Measurements from ENCODE around the gene ALDH1A1.

ALDH1A1 gene

GRCh38 chr9:72952914-72953313 lies at the start of gene ALDH1A1:
ALDH1A1 (minus strand) TSS chr9:72953053; CDS start chr9:72953000, 53 bp downstream.
- DNase-seq, result no peak

DNA sequence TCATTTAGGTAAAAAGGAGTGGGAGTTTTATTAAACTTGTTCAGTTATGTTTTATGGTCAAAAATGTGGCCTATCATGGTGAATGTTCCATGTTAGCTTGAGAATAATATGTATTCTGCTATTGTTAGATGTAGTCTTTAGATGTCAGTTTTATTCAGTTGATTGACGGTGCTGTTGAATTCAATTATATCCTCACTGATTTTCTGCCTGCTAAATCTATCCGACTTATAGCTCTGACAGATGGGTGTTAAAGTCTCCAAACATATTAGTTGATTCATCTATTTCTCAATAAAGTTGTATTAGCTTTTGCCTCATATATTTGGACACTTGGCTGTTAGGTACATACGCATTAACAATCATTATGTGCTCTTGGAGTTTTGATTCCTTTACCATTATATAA lies 49.0 kb upstream of the ALDH1A1 start:
- DNase-seq, result no peak

DNA sequence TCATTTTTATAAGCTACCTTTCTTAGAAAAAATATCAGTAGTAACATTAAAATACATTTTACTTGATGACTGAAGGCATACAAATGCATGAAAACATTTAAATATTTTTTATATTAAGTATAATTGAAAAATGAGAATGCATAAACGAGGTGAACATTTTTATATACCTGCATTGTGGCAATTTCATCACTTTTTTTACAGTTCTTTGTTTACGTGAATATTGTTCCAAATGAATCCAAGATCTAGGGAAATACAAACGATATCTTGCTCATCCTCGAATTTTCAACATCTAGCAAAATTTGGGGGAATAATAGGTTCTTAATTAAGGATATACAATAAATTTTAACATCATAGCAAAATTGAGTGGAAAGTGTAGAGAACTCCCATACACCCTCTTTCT lies 45.5 kb upstream of the ALDH1A1 start:
- no peak for DNase-seq

- DNase-seq, result no peak
These were observed 44.6 kb upstream of the ALDH1A1 start for GRCh38 chr9:72997387-72997995.

DNA sequence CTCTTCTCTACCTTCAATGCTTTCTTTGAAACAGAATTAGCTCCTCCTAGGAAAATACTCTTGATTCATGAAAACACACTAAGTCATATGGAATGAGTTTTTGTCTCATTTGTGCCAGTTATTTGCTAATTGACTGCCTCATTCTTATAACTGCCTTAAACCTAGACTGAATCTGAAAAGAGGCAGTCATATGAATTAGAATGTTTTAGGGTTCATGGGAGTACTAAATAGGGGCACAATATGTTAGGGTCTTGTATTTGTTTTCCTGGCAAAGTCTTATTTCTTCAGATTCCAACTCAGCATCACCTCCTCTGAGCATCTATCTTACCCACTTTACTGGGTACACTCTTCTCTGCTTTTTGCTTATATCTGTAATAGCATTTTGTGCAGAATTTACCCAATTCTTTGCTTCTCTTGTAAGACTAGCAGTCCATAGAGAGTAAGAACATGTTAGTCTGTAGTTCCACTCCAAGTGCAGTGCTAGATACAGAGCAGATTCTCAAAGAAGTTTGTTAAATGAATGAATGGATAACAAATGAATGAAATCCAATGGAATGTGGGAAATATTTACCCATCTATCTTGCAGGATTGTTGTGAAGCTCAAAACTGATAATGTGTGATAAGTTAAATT lies 43.9 kb upstream of the ALDH1A1 start:
- no peak for DNase-seq

GRCh38 chr9:72996114-72996513 lies 43.3 kb upstream of the ALDH1A1 start:
- no peak for DNase-seq

- no peak for DNase-seq
These were observed 42.5 kb upstream of the ALDH1A1 start for GRCh38 chr9:72995131-72996024.

DNA sequence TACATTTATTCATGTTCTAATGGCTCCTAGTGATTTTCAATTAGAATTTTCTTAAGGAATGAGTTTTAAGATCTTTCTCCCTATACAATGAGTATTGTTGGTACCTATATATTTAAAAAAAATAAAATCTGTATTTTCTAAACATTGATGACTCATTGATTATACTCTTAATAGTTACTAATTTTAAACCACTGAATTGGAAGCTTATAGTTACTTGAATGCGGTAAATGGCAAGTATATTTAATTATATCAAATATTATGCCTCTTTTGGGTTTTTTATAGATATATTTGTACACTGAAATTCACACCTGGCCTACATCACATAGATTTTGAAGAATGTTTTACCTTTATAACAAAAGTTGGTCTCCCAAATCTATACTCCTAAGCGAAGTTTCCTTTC lies 38.9 kb upstream of the ALDH1A1 start:
- no peak for DNase-seq

GRCh38 chr9:72990397-72991182 lies 37.7 kb upstream of the ALDH1A1 start:
- DNase-seq, result no peak

DNA sequence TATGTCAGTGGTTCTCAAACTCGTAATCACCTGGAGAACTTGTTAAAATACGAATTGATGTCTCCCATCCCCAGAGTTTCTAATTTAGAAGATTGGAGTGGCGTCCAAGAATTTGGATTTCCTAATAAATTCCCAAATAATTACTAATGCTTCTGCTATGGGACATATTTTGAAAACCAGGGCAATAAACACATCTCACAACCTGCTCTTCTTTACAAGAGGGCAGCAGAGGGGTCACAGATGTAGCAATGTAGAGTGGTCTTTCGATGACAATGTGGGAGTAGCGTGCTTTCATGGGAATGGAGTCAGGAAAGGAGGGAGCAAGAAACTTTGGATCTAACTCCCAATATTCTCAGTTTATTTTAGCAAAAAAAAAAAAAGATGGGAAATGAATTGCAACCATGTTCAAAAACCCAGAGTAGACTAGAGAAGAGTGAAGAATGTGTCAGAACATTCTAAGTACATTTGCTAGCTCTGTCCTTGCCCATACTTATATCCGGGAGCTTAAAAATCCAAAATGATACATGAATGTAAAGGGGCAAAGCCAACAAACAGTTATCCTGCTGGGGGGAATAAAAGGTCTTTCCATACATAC lies 33.8 kb upstream of the ALDH1A1 start:
- DNase-seq, result no peak

- no peak for DNase-seq
These were observed 32.9 kb upstream of the ALDH1A1 start for GRCh38 chr9:72985746-72986145.

GRCh38 chr9:72984991-72985390 lies 32.1 kb upstream of the ALDH1A1 start:
- no peak for DNase-seq

DNA sequence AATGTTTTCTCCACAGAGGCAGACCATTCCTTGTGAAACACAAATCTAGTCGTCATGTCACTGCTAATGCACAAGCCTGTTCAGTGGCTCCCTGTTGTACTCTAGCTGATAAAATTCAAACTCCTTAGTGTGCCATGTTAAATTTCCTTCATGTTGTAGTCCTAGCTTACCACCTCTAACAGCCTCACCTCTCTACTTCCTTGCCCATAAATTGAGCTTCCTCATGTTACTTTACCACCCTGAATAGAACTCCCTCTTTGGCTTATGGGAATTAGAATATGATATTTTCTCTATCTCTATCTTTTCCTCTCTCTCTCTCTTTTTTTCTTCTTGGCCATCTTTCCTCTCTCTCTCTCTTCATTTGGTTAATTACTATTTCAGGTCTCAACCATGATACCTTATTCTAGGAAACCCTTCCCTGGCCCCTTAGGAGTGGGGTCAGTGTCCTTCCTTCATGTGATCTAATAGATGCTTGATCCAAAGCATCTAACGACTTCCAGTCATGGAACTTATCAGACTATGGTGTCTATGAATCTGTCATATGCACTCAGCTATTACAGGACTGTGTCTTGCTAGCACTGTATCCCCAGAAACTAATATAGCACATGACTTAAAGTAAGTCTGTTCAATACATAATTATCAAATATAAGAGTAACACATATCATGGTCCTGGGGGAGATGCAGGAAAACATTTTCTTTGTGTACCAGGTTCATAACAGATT lies 31.5 kb upstream of the ALDH1A1 start:
- DNase-seq, result no peak

DNA sequence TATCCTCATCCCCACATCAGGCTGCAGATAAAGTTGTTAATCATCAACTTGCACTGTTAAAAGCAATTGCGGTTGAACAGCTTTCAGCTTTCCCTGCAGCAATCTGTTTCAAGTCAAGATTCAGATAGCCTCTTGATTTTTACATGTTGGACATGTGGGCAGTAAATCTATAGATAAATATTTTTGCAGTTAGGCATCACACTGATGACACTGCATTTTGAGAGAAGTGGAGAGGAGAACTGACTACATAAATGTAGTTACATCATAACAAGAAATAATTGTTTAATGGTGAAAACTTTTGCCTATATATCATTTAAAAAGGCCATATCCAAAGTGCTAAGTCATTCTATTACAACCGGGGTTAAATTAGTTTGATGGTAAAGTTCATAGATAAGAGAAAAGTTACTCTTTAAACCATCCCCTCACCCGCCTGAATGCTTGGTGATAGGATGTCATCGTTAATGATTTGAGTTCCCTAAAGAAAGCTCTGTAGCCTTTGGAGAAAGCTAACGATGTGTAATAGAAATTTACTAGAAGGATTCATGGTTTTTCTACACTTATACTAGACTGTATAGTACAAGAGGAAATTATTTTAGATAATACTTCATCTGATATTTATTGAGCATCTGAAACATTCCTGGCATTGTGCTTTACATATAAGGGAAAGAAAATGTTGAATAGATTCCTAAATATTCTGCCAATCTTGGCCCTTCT lies 30.8 kb upstream of the ALDH1A1 start:
- no peak for DNase-seq

DNA sequence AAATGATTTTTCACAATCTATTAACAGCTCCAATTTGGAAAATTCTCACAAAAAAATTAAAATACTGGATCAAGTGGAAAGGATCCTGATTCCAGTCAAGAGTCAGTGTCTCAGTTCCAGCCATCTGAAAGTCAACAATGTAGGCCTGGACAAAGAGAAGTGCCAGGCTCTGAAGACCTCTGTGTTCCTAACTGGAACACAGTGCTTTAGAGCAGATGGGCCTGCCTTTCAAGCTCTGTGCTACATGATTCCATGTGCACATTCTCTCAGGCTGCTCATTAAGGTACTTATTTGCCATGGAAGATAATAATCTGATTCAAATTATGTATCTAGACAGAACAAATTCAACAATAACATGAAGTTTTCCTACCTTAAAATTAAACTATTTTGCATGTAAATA lies 30.2 kb upstream of the ALDH1A1 start:
- no peak for DNase-seq

GRCh38 chr9:72982146-72982799 lies 29.4 kb upstream of the ALDH1A1 start:
- no peak for DNase-seq

- DNase-seq, result no peak
These were observed 28.6 kb upstream of the ALDH1A1 start for GRCh38 chr9:72981433-72981832.

- no peak for DNase-seq
These were observed 27.9 kb upstream of the ALDH1A1 start for GRCh38 chr9:72980600-72981265.

DNA sequence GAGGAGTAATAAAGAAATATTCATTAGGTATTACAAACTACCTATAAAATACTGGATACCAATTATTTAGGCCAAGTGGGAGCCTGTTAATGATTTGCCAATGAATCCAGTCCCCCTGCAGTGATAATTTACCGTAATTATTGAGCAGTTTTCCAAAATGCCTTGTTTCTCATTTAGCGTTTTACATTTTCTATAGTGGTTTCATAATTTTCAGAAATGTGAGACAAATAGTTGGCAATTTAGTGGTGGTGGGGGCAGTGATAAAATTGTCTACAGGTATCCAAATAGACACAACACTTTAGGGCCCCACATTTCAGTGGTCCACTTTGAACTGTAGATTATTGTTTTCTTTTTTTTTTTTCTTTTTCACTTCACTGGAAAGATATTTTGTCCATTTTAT lies 27.3 kb upstream of the ALDH1A1 start:
- DNase-seq, result no peak

GRCh38 chr9:72979405-72980100 lies 26.7 kb upstream of the ALDH1A1 start:
- no peak for DNase-seq
